C4-2B (cell line): ENCODE data around the gene ZNF682.
"Not testable (repeated sequence)": the region's sequence is repeated elsewhere in the genome, so short reads cannot be mapped to it uniquely, and the experiment has no call there.

Experiments used
- H3K27ac ChIP-seq: fragments of 450-650 bp; 2 replicates; pipeline ENCODE4 v1.5.1; 2017
- ZFX ChIP-seq: fragments of 450-650 bp; IDR thresholded peaks from 2 replicates; pipeline ENCODE4 v1.6.1; 2017
- TF ChIP-seq, protein P1 (sequence below): fragments of 450-650 bp; conservative IDR thresholded peaks from 2 replicates; pipeline ENCODE4 v1.5.1; 2017; ENCODE audit warnings: mild to moderate bottlenecking

The ZNF682 gene

DNA sequence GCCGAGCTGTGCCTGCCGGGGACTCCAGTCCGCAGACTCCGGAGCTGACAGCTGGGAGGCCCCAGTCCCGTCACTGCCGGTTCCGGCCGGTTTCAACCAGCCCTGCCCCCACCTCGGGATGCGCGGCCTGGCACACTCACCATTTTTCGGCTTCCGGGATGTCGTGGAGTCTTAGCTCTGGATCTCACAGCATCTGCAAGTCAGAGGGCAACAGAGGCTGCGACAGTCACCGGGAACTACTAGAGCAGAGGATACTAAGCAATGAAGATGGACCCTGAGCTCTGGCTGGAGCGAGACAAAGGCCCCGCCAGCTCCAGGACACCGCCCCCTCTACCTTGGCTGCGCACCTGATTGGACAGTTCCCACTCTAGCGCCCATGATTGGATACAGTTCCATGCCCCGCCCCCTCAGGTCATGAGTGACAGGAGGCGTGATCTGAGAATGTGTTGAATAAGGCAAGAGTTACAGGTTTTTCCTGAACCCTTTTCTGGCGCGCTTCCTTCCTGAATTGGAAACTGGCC is at the start of gene ZNF682:
Gene ZNF682 (minus strand): TSS at position 303 of the 521 bp plus-strand sequence. CDS start 160 bp downstream, at position 143.
- TF ChIP-seq, protein P1, sequence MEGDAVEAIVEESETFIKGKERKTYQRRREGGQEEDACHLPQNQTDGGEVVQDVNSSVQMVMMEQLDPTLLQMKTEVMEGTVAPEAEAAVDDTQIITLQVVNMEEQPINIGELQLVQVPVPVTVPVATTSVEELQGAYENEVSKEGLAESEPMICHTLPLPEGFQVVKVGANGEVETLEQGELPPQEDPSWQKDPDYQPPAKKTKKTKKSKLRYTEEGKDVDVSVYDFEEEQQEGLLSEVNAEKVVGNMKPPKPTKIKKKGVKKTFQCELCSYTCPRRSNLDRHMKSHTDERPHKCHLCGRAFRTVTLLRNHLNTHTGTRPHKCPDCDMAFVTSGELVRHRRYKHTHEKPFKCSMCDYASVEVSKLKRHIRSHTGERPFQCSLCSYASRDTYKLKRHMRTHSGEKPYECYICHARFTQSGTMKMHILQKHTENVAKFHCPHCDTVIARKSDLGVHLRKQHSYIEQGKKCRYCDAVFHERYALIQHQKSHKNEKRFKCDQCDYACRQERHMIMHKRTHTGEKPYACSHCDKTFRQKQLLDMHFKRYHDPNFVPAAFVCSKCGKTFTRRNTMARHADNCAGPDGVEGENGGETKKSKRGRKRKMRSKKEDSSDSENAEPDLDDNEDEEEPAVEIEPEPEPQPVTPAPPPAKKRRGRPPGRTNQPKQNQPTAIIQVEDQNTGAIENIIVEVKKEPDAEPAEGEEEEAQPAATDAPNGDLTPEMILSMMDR: no peak
- peak; percentile 52; the same call in 1 of the 2 replicates for TF ChIP-seq ZFX
- H3K27ac ChIP-seq: peak within 1 kb of the TSS; percentile 79

DNA sequence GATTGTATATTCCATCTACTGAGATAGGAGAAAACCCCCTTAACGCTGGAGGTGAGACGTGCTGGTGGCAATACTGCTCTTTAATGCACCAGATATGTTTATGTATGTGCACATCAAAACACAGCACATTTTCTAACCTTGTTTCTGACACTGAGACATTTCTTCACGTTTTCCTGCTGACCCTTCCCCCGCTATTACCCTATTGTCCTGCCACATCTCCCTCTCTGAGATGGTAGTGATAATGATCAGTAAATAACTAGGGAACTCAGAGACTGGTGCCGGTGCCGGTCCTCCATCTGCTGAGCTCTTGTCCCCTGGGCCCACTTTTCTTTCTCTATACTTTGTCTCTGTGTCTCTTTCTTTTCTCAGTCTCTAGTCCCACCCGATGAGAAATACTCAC is 43.6 kb upstream of the ZNF682 start:
- peak overlapping the region; percentile 21; the same call in 1 of the 2 replicates for H3K27ac ChIP-seq

DNA sequence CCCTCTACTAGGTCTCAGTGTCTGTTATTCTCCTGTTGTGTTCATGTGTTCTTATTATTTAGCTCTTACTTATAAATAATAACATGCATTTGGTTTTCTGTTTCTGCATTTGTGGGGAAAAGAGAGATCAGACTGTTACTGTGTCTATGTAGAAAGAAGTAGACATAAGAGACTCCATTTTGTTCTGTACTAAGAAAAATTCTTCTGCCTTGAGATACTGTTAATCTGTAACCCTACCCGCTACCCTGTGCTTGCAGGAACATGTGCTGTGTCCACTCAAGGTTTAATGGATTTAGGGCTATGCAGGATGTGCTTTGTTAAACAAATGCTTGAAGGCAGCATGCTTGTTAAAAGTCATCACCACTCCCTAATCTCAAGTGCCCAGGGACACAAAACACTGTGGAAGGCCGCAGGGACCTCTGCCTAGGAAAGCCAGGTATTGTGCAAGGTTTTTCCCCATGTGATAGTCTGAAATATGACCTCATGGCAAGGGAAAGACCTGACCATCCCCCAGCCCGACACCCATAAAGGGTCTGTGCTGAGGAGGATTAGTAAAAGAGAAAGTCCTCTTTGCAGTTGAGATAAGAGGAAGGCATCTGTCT is 43.0 kb upstream of the ZNF682 start:
- not testable (repeated sequence) for H3K27ac ChIP-seq

DNA sequence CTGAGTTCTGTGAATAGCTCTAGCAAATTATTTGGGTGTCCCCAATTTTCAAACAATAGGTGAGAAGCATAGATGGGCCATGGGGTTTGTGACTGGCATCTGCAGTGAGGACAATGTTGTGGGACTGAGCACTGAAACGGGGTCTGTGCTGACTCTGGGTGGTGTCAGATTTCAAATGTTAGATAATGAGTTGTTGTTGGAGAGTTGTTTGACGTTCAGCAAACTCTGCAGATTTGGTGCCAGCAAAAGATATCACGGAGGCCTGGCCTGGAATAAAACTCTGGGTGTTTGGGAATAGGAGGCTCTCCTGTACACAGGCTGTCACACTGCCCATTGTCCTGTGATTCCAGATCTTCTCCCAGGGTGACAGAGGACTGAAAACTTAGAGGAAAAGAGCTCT is 41.4 kb upstream of the ZNF682 start:
- no peak for TF ChIP-seq ZFX
- TF ChIP-seq, protein P1: no peak
- no peak overlapping the region for H3K27ac ChIP-seq

DNA sequence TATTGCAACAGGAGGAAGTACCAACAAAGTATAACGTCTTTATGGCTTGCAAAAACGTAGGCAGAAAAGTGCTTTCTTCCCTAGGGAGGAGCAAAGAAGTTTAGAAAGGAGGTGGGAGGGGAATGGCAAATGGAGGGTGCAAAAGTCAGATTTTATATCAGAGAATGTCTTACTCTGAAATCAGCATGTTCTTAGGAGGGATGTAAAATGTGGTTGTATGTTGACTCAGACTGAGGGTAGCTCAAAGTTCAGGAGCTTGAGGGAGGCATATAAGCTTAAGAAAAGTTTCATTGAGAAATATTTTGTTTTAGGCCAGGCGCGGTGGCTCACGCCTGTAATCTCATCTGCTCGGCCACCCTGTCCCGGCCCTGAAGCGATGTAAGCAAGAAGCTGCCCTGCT is 40.2 kb upstream of the ZNF682 start:
- no peak overlapping the region for H3K27ac ChIP-seq
- TF ChIP-seq, protein P1: no peak
- no peak for TF ChIP-seq ZFX

DNA sequence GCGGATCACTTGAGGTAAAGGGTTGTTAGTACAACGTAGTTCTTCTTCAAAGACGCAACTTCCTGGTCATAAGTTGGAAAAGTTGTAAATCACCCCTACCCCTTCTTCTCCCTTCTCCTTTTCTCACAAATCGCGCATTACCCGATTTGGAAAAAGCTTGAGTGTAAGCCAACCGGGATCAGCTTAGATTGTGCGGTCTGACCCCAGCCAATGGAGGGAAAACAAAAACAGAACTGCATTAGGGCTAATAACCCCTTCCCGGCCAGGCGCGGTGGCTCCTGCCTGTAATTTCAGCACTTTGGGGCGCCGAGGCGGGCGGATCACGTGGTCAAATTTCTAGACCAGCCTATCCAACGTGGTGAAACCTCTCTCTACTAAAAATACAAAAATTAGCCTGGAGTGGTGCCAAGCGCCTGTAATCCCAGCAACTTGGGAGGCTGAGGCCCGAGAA is 39.3 kb upstream of the ZNF682 start:
- TF ChIP-seq, protein P1: no peak
- no peak for TF ChIP-seq ZFX
- no peak overlapping the region for H3K27ac ChIP-seq

DNA sequence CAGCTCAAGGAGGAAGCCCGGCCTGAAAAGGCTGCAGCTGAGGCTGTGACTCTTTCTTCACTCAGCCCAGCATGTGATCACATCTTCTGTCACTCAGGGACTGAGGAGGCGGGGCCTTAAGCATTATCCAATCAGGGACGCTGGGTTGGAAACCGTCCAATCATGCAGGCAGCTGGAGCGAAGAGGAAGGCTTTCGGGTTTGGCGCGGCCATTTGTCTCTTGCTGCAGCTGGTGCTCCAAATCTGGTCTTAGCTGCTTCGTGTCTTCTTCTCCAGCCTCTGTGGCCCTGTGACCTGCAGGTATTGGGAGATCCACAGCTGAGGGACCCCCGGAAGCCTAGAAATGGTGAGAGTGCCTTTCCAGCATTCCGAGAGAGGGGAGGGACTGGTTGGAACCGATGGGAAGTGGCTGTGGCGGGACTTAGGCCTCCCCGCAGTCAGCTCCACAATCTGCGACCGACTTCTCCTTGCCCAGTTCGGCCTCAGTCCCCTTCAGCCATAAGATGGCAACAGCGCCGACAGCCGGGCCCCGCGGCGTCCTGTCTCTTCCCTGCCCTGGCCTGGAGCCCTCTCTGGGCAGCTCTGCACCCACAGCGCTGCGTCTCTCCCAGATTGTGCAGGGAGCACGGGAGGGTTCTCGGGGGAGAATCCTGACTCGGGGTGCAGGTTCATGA is 38.6 kb upstream of the ZNF682 start, which contains the start of gene ZNF90:
Gene ZNF90 (plus strand): TSS at position 210 of the 673 bp plus-strand sequence. CDS start 133 bp downstream, at position 343.
- TF ChIP-seq, protein P1: no peak
- TF ChIP-seq ZFX: no peak
- H3K27ac ChIP-seq: no peak within 1 kb of the TSS

DNA sequence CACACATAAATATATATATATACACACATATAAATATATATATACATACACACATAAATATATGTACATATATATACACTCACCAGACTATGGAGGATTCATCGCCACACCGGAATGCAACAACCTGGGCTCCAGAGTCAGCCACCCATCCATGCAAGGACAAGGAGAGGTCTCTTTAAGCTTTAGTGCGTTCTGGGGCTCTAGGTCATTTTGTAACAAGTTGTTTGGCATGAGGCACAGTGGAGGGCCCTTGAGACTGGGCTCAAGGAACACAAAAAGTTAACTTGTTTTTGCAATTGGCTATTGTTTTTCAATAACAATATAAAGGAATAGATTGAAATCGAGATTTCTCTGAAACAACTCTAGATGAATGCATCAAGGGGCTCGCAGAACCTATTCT is 33.6 kb upstream of the ZNF682 start:
- no peak overlapping the region for H3K27ac ChIP-seq
- TF ChIP-seq, protein P1: no peak
- TF ChIP-seq ZFX: no peak
